ENCODE results near the gene PRKG1. TPM values are rescaled to one million over a fixed set of nuclear protein-coding genes. Genes with fewer than 3 reads are reported as not detected.
"Not testable (repeated sequence)": the region's sequence is repeated elsewhere in the genome, so short reads cannot be mapped to it uniquely, and the experiment has no call there.

Gene PRKG1
- total RNA-seq, 2 donors from 2014 or later = 17.8 to 31.1 TPM

- no peaks in the 10 kb centered on the region for H3K27me3 ChIP-seq
- DNase-seq (ENCODE audit: low spot score) = no peak
- H3K4me1 ChIP-seq = no peaks in the 10 kb centered on the region
- no peaks in the 10 kb centered on the region for H3K9me3 ChIP-seq
- H3K4me3 ChIP-seq = no peak overlapping the region
- no peak overlapping the region for H3K27ac ChIP-seq
- no peaks in the 10 kb centered on the region for H3K36me3 ChIP-seq
- TF ChIP-seq CTCF (IDR thresholded peaks at IDR 0.05) = no peak
These were observed 955.9 kb downstream of the PRKG1 start for GRCh38 chr10:52030051-52030790.

- H3K4me1 ChIP-seq = no peaks in the 10 kb centered on the region
- no peaks in the 10 kb centered on the region for H3K9me3 ChIP-seq
- H3K4me3 ChIP-seq = no peak overlapping the region
- H3K27ac ChIP-seq = no peak overlapping the region
- DNase-seq (ENCODE audit: low spot score) = no peak
- H3K36me3 ChIP-seq = no peaks in the 10 kb centered on the region
- no peaks in the 10 kb centered on the region for H3K27me3 ChIP-seq
- no peak for TF ChIP-seq CTCF (IDR thresholded peaks at IDR 0.05)
These were observed 956.7 kb downstream of the PRKG1 start for GRCh38 chr10:52030975-52031374.

GRCh38 chr10:52031771-52032170 lies 957.5 kb downstream of the PRKG1 start:
- Histone ChIP-seq H3K27ac (no peak overlapping the region), H3K4me3 (no peak overlapping the region), H3K4me1 (no peaks in the 10 kb centered on the region), H3K36me3 (no peaks in the 10 kb centered on the region), H3K27me3 (no peaks in the 10 kb centered on the region), H3K9me3 (no peaks in the 10 kb centered on the region)
- DNase-seq (ENCODE audit: low spot score) = no peak
- TF ChIP-seq CTCF (IDR thresholded peaks at IDR 0.05) = no peak

- TF ChIP-seq CTCF (IDR thresholded peaks at IDR 0.05) = no peak
- DNase-seq (ENCODE audit: low spot score) = no peak
- Histone ChIP-seq H3K4me3 (no peak overlapping the region), H3K4me1 (no peaks in the 10 kb centered on the region), H3K27ac (no peak overlapping the region), H3K9me3 (no peaks in the 10 kb centered on the region), H3K27me3 (no peaks in the 10 kb centered on the region), H3K36me3 (no peaks in the 10 kb centered on the region)
These were observed 958.7 kb downstream of the PRKG1 start for GRCh38 chr10:52032681-52033629.

GRCh38 chr10:52039002-52039793 lies 964.9 kb downstream of the PRKG1 start:
- not testable (repeated sequence) for DNase-seq (ENCODE audit: low spot score); H3K36me3 ChIP-seq; H3K27me3 ChIP-seq; H3K4me1 ChIP-seq; H3K9me3 ChIP-seq; H3K27ac ChIP-seq; H3K4me3 ChIP-seq

All from right atrium auricular region (tissue), 2 donors.